Measurements from ENCODE around the gene SERTAD3. TPM values are rescaled to one million over a fixed set of nuclear protein-coding genes. Genes with fewer than 3 reads are reported as not detected.

The SERTAD3 gene
- total RNA-seq, 4 donors from 2014 or later = 15.6 to 23.4 (median 19.9) TPM

GRCh38 chr19:40443131-40443999, 770 bp downstream of the SERTAD3 start:
- Histone ChIP-seq H3K27me3 (no peaks in the 10 kb centered on the region), H3K36me3 (peaks cover 0 to 39% (median 0%) of the 10 kb centered on the region in 3 donors), H3K27ac (peak overlapping the region; percentile 99 to 100 (median 99)), H3K9me3 (no peaks in the 10 kb centered on the region), H3K4me1 (peaks cover 0 to 34% (median 9%) of the 10 kb centered on the region in 4 donors), H3K4me3 (peak overlapping the region; percentile 59 to 97 (median 88))
- 0 to 1% methylated on average over 43 to 52 of the region's 52 CpGs for WGBS, 2 donors
- peak; percentile 93 to 100 for TF ChIP-seq EP300 (IDR thresholded peaks at IDR 0.05)
- peak; percentile 76 to 89 for TF ChIP-seq POLR2A (IDR thresholded peaks at IDR 0.05)
- peak in 1 of 5 experiments; percentile 52 for TF ChIP-seq CTCF (IDR thresholded peaks at IDR 0.05)
- peak; percentile 100 for DNase-seq (ENCODE audit: low spot score in 2 of 2)

- WGBS, 2 donors = 9 to 13% methylated on average over 22 of the region's 22 CpGs
- no peak for TF ChIP-seq EP300 (IDR thresholded peaks at IDR 0.05)
- no peak for TF ChIP-seq CTCF (IDR thresholded peaks at IDR 0.05)
- TF ChIP-seq POLR2A (IDR thresholded peaks at IDR 0.05) = no peak
- no peak for DNase-seq (ENCODE audit: low spot score in 2 of 2)
- H3K4me1 ChIP-seq = peaks cover 0 to 34% (median 9%) of the 10 kb centered on the region in 4 donors
- peaks cover 0 to 30% (median 0%) of the 10 kb centered on the region in 3 donors for H3K36me3 ChIP-seq
- H3K4me3 ChIP-seq = peak overlapping the region; percentile 10 to 97 (median 88)
- peak overlapping the region; percentile 88 to 100 (median 99) for H3K27ac ChIP-seq
- no peaks in the 10 kb centered on the region for H3K9me3 ChIP-seq
- H3K27me3 ChIP-seq = no peaks in the 10 kb centered on the region
Measured at GRCh38 chr19:40442328-40443130, 1.6 kb downstream of the SERTAD3 start.

GRCh38 chr19:40441719-40442253, 2.3 kb downstream of the SERTAD3 start:
- Histone ChIP-seq H3K27ac (peak overlapping the region; percentile 88 to 100 (median 99)), H3K36me3 (peaks cover 0 to 23% (median 0%) of the 10 kb centered on the region in 3 donors), H3K4me3 (no peak overlapping the region)

GRCh38 chr19:40438284-40438683, 5.9 kb downstream of the SERTAD3 start:
- H3K9me3 ChIP-seq = no peaks in the 10 kb centered on the region
- WGBS, 2 donors = 94 to 99% methylated on average over 3 of the region's 3 CpGs
- no peak for DNase-seq (ENCODE audit: low spot score in 2 of 2)
- TF ChIP-seq POLR2A (IDR thresholded peaks at IDR 0.05) (no peak), CTCF (IDR thresholded peaks at IDR 0.05) (no peak), EP300 (IDR thresholded peaks at IDR 0.05) (no peak)
- H3K4me1 ChIP-seq = peaks cover 0 to 35% (median 11%) of the 10 kb centered on the region in 4 donors
- H3K4me3 ChIP-seq = no peak overlapping the region
- H3K27ac ChIP-seq = no peak overlapping the region
- no peaks in the 10 kb centered on the region for H3K27me3 ChIP-seq
- H3K36me3 ChIP-seq = peaks cover 0 to 22% (median 0%) of the 10 kb centered on the region in 3 donors

More at GRCh38 chr19:40441719-40442253, 2.3 kb downstream of the SERTAD3 start:
- Histone ChIP-seq H3K4me1 (peaks cover 0 to 34% (median 9%) of the 10 kb centered on the region in 4 donors), H3K27me3 (no peaks in the 10 kb centered on the region), H3K9me3 (no peaks in the 10 kb centered on the region)
- DNase-seq (ENCODE audit: low spot score in 2 of 2) = no peak
- WGBS, 2 donors = 74 to 78% methylated on average over 11 of the region's 11 CpGs
- TF ChIP-seq EP300 (IDR thresholded peaks at IDR 0.05) (no peak), CTCF (IDR thresholded peaks at IDR 0.05) (no peak), POLR2A (IDR thresholded peaks at IDR 0.05) (no peak)
